AML-193 (cell line): ENCODE measurements around the gene GRIK4.

ENCODE experiments used
- DNase-seq, 2 experiments: peaks; one replicate each; lab custom pipeline; 2025; lab: John Stamatoyannopoulos, UW

Gene GRIK4

GRCh38 chr11:120526241-120526640 lies 14.7 kb downstream of the GRIK4 start:
- DNase-seq: no peak

DNA sequence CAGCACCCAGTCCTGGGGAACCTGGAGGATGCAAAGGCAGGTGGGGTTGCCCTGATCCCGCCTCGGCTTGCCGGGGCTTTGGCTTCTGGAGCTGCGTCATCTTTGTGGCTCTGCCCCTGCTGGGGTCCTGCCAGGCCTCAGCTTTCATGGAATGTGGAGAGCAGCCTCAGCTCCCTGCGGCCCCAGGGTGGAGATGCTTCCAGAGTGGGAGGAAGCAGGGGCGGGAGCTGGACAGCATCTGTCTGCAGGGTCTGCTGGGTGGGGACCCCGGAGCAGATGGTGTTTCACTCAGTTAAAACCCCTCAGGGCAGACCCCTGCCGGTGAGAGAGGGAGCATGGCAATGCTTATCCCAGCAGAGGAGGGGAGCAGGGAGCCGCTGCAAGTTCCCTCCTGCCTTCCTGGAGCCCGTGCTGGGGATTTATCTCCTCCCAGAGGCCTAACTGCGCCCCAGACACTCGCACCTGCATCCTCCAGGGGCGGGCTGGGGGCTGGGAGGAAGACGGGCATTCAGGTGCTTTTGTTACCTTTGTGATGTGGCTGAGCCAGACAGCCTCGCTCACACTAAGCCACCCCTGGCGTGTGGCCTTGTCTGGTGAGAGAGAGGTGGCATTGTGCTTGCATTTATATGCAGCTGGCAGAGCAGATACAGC lies 15.7 kb downstream of the GRIK4 start:
- no peak for DNase-seq

GRCh38 chr11:120528749-120529148 lies 17.2 kb downstream of the GRIK4 start:
- DNase-seq: no peak

- DNase-seq: no peak
These were observed 17.7 kb downstream of the GRIK4 start for GRCh38 chr11:120529214-120529613.

DNA sequence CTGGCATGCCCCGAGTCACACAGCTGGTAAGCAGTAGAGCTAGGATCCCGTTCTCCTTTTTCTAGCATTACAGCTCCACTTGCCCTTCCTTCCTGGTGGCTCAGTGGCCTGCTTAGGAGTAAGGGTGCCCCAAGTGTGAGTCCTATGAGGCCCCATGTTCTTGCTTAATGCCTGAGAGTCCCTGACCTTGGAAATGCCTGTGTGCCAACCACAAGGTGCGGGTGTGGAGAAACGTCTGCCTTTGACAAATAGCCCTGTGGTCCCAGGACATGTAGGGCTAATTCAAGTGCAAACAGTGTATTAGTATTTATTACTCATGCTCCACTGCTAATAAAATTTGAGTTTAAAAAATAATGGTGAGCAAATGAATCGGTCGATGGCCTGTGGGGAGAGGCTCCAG lies 18.4 kb downstream of the GRIK4 start:
- DNase-seq: no peak

- DNase-seq: no peak
These were observed 20.7 kb downstream of the GRIK4 start for GRCh38 chr11:120532082-120532831.

GRCh38 chr11:120532832-120533196 lies 21.3 kb downstream of the GRIK4 start:
- no peak for DNase-seq

GRCh38 chr11:120536091-120536796 lies 24.7 kb downstream of the GRIK4 start:
- no peak for DNase-seq

GRCh38 chr11:120536797-120537169 lies 25.2 kb downstream of the GRIK4 start:
- no peak for DNase-seq

GRCh38 chr11:120537996-120538395 lies 26.4 kb downstream of the GRIK4 start:
- DNase-seq: no peak

DNA sequence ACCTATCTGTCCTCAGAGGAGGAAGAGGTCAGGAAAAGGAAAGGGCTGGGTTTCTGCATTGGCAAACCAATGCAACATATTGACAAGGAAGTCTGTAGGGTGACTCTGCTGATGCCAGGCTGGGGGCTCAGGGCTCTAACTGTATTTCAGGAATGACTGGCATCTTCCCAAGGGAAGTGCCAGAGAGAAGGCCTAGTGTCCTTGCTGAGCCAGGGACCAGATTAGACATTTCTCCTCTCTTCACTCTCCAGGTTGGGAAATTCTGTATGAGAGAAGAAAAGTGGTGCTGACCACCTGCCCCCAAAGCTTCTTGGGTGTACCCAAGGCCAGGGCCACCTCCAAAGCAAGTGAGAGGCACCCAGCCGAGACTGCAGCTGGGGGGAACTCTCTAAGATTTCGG lies 27.2 kb downstream of the GRIK4 start:
- DNase-seq: no peak

GRCh38 chr11:120539667-120540369 lies 28.3 kb downstream of the GRIK4 start:
- no peak for DNase-seq

GRCh38 chr11:120540744-120541465 lies 29.4 kb downstream of the GRIK4 start:
- no peak for DNase-seq

DNA sequence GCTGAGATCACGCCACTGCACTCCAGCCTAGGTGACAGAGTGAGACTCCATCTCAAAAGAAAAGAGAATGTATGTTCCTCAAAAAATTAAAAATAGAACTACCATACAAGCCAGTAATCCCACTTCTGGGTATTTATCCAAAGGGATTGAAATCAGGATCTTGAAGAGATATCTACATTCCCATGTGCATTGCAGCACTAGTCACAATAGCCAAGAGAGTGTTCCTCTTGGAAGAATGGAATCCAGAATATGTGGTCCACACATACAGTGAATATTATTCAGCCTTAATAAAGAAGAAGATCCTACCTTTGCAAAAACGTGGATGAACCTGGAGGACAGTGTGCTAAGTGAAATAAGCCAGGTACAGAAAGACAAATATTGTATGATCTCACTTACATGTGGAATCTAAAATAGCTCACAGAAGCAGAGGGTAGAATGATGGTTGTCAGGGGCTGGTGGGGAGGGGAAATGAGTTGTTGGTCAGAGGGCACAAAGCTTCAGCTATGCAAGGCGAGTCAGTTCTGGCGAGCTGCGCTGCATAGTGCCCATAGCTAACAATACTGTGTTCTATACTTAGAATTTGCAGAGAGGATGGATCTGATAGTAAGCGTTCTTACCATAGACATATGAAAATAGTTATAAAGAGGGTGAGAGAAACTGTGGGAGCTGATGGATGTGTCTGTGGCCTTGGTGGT lies 32.1 kb downstream of the GRIK4 start:
- no peak for DNase-seq

GRCh38 chr11:120545813-120546212 lies 34.3 kb downstream of the GRIK4 start:
- DNase-seq: no peak

DNA sequence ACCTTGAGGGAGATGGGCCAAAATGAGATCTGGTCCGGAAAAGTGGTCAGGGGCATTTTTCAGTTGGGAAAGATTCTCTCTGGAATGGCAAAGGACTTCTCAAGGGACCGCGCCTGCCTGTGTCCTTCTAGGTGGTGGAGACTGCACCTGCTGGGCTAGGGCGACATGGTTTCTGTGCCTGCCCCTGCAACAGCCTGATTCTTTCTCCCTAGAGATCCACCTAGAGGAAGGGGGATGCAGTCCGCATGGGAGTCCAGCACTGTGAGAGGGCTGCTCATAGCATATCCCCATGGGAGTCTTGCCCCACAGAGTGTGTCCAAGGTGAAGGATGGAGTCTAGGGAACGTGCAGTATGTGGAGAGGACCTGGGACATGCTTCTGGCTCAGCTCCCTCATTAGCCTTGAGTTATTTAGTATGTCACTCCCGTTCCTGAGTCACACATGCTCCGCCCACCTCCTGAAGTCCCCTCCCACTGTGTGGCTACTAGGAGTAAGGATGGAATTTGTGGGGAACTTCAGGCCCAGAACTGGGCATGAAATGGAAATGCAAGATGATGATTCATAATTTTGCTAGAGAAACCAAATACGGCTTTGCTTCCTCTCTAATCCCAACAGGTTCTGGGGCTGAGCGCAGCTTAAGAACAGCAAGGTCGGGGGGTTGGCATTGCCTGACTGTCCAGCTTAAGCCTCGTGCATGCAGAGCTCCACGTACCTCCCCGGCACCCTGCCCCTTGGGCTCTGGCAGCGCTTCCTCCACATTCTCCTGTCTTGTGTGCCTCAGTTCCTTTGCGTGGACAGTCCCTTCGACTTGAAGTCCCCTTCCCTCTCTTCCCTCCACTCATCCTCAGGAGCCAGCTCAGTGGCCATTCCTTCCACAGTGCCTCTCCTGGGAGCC lies 35.0 kb downstream of the GRIK4 start:
- no peak for DNase-seq

DNA sequence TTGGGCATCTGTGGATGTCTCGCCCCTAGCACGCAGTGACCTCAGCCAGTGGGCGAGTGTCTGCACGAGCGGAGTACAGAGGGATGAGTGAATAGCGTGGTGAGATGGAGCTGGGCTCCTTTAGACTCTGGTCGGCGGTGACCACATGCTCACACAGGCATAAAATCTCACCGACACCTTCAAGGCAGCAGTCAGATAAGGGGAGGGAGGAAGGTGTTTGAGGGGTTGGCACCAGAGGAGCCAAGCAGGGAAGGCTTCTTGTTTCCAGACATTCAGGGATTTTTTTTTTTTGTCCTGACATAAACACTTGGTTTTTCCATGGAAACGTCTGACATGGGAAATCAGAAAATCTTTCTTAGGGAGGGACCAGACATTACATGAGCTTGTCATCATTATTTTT lies 35.8 kb downstream of the GRIK4 start:
- DNase-seq: no peak

DNA sequence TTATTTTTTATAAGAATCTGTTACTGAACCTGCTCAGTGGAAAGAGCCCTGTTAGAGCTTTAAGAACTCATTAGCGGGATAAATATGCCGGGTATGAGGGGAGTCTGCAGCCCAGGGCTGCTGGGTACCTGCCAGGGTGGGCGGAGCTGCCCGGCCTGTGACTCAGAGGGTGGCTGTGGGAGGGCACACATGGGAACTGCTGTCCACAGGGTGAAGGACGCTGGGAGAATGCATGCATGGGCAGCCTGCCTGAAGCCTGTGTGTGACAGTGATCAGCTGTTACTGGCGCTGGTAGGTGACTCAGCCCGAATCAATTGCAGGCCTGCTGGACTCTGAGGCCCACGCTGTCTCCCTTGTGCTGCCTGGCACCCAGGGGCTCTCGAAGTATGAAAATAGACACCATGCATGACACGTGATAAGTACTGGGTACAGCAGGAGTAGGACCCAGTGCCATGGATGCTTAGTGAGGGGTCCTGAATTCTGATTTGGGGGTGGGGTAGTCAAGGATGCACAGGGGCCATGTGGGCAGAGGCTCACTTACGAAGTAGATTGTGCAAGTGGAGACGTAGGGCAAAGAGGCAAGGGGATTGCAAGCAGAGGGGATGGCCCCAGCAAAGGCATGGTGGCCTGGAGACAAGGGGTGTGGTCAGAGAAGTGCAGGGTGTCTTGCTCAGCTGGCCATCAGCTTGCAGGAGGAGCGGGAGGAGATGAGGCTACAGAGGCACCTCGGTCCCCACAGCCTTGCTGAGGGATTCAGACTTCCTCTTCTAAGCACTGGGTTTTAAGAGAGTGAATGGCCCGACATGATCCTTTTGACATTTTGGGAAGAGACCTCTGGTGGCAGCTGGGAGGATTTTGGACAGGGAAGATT lies 36.5 kb downstream of the GRIK4 start:
- DNase-seq: no peak

GRCh38 chr11:120548682-120549209 lies 37.2 kb downstream of the GRIK4 start:
- DNase-seq: no peak
